Hepatocyte (in vitro differentiated cells): ENCODE results near the gene NR2F1-AS1. TPM values are rescaled to one million over a fixed set of nuclear protein-coding genes. Genes with fewer than 3 reads are reported as not detected.
"Not testable (repeated sequence)": the region's sequence is repeated elsewhere in the genome, so short reads cannot be mapped to it uniquely, and the experiment has no call there.

Experiments
- DNase-seq: peaks from one replicate; pipeline ENCODE4 v3.0.0-alpha.2; 2016; ENCODE audit warnings: low spot score
- H2AFZ ChIP-seq: fragments of 200-600 bp; sonication (generic); 2 replicates; pipeline ENCODE4 v1.6.0; 2016; ENCODE audit warnings: antibody characterized with exemption, mild to moderate bottlenecking
- H3K27ac ChIP-seq: fragments of 200-600 bp; sonication (generic); 2 replicates; pipeline ENCODE4 v1.5.1; 2016; ENCODE audit warnings: mild to moderate bottlenecking
- H3K27me3 ChIP-seq: fragments of 200-600 bp; sonication (generic); 2 replicates; pipeline ENCODE4 v1.6.1; 2016
- H3K36me3 ChIP-seq: fragments of 200-600 bp; sonication (generic); replicated peaks from 2 replicates; pipeline ENCODE4 v1.5.1; 2016; ENCODE audit warnings: low read depth; ENCODE audit not compliant: insufficient read depth
- H3K4me1 ChIP-seq: fragments of 200-600 bp; sonication (generic); 2 replicates; pipeline ENCODE4 v1.5.1; 2016; ENCODE audit warnings: mild to moderate bottlenecking, moderate library complexity; ENCODE audit not compliant: insufficient read depth
- H3K4me2 ChIP-seq: fragments of 200-600 bp; sonication (generic); 2 replicates; pipeline ENCODE4 v1.6.0; 2016
- H3K4me3 ChIP-seq: fragments of 200-600 bp; sonication (generic); 2 replicates; pipeline ENCODE4 v1.5.1; 2016; ENCODE audit warnings: mild to moderate bottlenecking
- H3K79me2 ChIP-seq: fragments of 200-600 bp; sonication (generic); 2 replicates; pipeline ENCODE4 v1.6.0; 2017; ENCODE audit warnings: mild to moderate bottlenecking
- H3K9me2 ChIP-seq: fragments of 200-600 bp; sonication (generic); replicated peaks from 2 replicates; pipeline ENCODE4 v1.6.0; 2017; ENCODE audit warnings: mild to moderate bottlenecking; ENCODE audit not compliant: insufficient read depth
- H3K9me3 ChIP-seq: fragments of 200-600 bp; sonication (generic); 2 replicates; pipeline ENCODE4 v1.5.1; 2016; ENCODE audit warnings: low read depth, mild to moderate bottlenecking
- H4K20me1 ChIP-seq: fragments of 200-600 bp; sonication (generic); 2 replicates; pipeline ENCODE4 v1.6.0; 2016; ENCODE audit warnings: mild to moderate bottlenecking; ENCODE audit not compliant: insufficient read depth, poor library complexity, severe bottlenecking
- CTCF ChIP-seq: fragments of 200-600 bp; sonication (generic); IDR thresholded peaks from 2 replicates; pipeline ENCODE4 v1.5.1; 2016; ENCODE audit warnings: antibody characterized with exemption, mild to moderate bottlenecking; ENCODE audit not compliant: poor library complexity
- EZH2 ChIP-seq: fragments of 200-600 bp; sonication (generic); IDR thresholded peaks from 2 replicates; pipeline ENCODE4 v1.6.1; 2016; ENCODE audit warnings: antibody characterized with exemption, mild to moderate bottlenecking, borderline replicate concordance
- EZH2phosphoT487 ChIP-seq: fragments of 200-600 bp; sonication (generic); IDR thresholded peaks from one replicate; pipeline ENCODE4 v1.6.1; 2018; ENCODE audit warnings: antibody characterized with exemption, mild to moderate bottlenecking, low read depth, moderate library complexity; ENCODE audit not compliant: unreplicated experiment, severe bottlenecking
- WGBS: methylation state at CpG from one replicate; pipeline ENCODE4 v1.1.6; 2016; ENCODE audit warnings: low lambda C conversion rate; ENCODE audit errors: missing lambda C conversion rate; 5-methylcytosine and 5-hydroxymethylcytosine counted together
- polyA plus RNA-seq: library from polyadenylated mRNA; unstranded; fragments of >200 nt; fragmentation: Nextera tagmentation; extraction: Ambion mirVana; gene quantifications from 2 replicates; pipeline ENCODE4 v1.2.1, GENCODE V29; 2016
- total RNA-seq: library from RNA; depleted of rRNA; stranded (reverse); fragments of >200 nt; gene quantifications from 2 replicates; pipeline ENCODE4 v1.2.3, GENCODE V29; 2014

The NR2F1-AS1 gene
- total and polyA plus RNA-seq, 2 experiments from 2014 or later, result 8.4 to 8.6 TPM

- WGBS, result 92% methylated on average over 4 of the region's 4 CpGs
- Histone ChIP-seq H2AFZ (no peak overlapping the region), H3K4me1 (no peaks in the 10 kb centered on the region), H4K20me1 (no peaks in the 10 kb centered on the region), H3K4me2 (no peak overlapping the region), H3K36me3 (no peaks in the 10 kb centered on the region), H3K9me2 (no peaks in the 10 kb centered on the region), H3K4me3 (no peak overlapping the region), H3K9me3 (no peaks in the 10 kb centered on the region), H3K27me3 (no peaks in the 10 kb centered on the region), H3K27ac (no peak overlapping the region), H3K79me2 (no peaks in the 10 kb centered on the region)
- no peak for DNase-seq
- no peak for TF ChIP-seq EZH2
- no peak for TF ChIP-seq CTCF
- no peak for TF ChIP-seq EZH2phosphoT487
Measured at GRCh38 chr5:93545872-93546271, 35.1 kb downstream of the NR2F1-AS1 start.

GRCh38 chr5:93532370-93532769 lies 48.6 kb downstream of the NR2F1-AS1 start:
- Histone ChIP-seq H3K4me1 (no peaks in the 10 kb centered on the region), H3K9me2 (no peaks in the 10 kb centered on the region), H3K9me3 (peaks cover 5% of the 10 kb centered on the region), H2AFZ (no peak overlapping the region), H3K27ac (peak overlapping the region; percentile 2), H3K27me3 (no peaks in the 10 kb centered on the region), H3K4me3 (no peak overlapping the region), H3K79me2 (no peaks in the 10 kb centered on the region), H4K20me1 (no peaks in the 10 kb centered on the region), H3K36me3 (no peaks in the 10 kb centered on the region), H3K4me2 (no peak overlapping the region)
- peak; percentile 30 for DNase-seq
- 62% methylated on average over 4 of the region's 4 CpGs for WGBS
- TF ChIP-seq EZH2phosphoT487 (no peak), CTCF (no peak)

- not testable (repeated sequence) for H2AFZ ChIP-seq, H3K9me2 ChIP-seq, H3K27ac ChIP-seq, H3K9me3 ChIP-seq, H3K4me3 ChIP-seq, H3K79me2 ChIP-seq, H3K27me3 ChIP-seq, H3K36me3 ChIP-seq, H3K4me2 ChIP-seq, H4K20me1 ChIP-seq, DNase-seq, H3K4me1 ChIP-seq
- 92% methylated on average over 3 of the region's 3 CpGs for WGBS
Measured at GRCh38 chr5:93521815-93522214, 59.2 kb downstream of the NR2F1-AS1 start.

GRCh38 chr5:93519740-93520139 lies 61.3 kb downstream of the NR2F1-AS1 start:
- no peaks in the 10 kb centered on the region for H3K27me3 ChIP-seq
- no peak overlapping the region for H3K4me2 ChIP-seq
- no peak for TF ChIP-seq EZH2
- TF ChIP-seq EZH2phosphoT487, result no peak
- TF ChIP-seq CTCF, result no peak
- H2AFZ ChIP-seq, result no peak overlapping the region
- no peaks in the 10 kb centered on the region for H3K4me1 ChIP-seq
- no peak overlapping the region for H3K4me3 ChIP-seq
- H3K79me2 ChIP-seq, result no peaks in the 10 kb centered on the region
- H4K20me1 ChIP-seq, result no peaks in the 10 kb centered on the region
- H3K9me2 ChIP-seq, result no peaks in the 10 kb centered on the region
- H3K27ac ChIP-seq, result no peak overlapping the region
- no peaks in the 10 kb centered on the region for H3K9me3 ChIP-seq
- no peaks in the 10 kb centered on the region for H3K36me3 ChIP-seq
- DNase-seq, result no peak
